Transverse colon (tissue), 3 donors: ENCODE results near the gene BIRC7.

Source experiments
- CTCF ChIP-seq, 5 experiments: fragments of 200-600 bp in 3 of 5; fragments of 450-650 bp in 2 of 5; sonication (generic) in 3 of 5; IDR thresholded peaks; 1 replicate in 2 of 5; 2 replicates in 3 of 5; pipeline ENCODE4 v1.5.1; 2016 to 2017; ENCODE audit warnings: antibody characterized with exemption in 5 of 5, inconsistent platforms in 3 of 5, mild to moderate bottlenecking in 2 of 5, moderate library complexity in 1 of 5
- EP300 ChIP-seq: sonication (generic); formaldehyde crosslinking; IDR thresholded peaks from one replicate; pipeline ENCODE4 v1.6.1; 2017; ENCODE audit warnings: antibody characterized with exemption, low read depth

- TF ChIP-seq CTCF (IDR thresholded peaks at IDR 0.05) (no peak), EP300 (no peak)
Measured at GRCh38 chr20:63260521-63260920, 24.8 kb downstream of the BIRC7 start.
